GM23248 (cell line): ENCODE measurements around the gene DDX23.

Experiments used
- EZH2 ChIP-seq: fragments of 200-600 bp; sonication (generic); IDR thresholded peaks from 2 replicates; pipeline ENCODE4 v1.6.1; 2018; ENCODE audit warnings: antibody characterized with exemption, mild to moderate bottlenecking; ENCODE audit not compliant: insufficient read depth, poor library complexity, severe bottlenecking
- EZH2phosphoT487 ChIP-seq: fragments of 200-600 bp; sonication (generic); IDR thresholded peaks from 2 replicates; pipeline ENCODE4 v1.6.1; 2018; ENCODE audit warnings: antibody characterized with exemption, moderate library complexity, mild to moderate bottlenecking, low read depth; ENCODE audit not compliant: insufficient read depth

GRCh38 chr12:48873096-48873495 lies 21.1 kb upstream of the DDX23 start:
- TF ChIP-seq EZH2 (no peak), EZH2phosphoT487 (no peak)
